Panc1 (cell line): ENCODE results near the gene PATJ. TPM values are rescaled to one million over a fixed set of nuclear protein-coding genes. Genes with fewer than 3 reads are reported as not detected.

Source experiments
- ATAC-seq: fragments of 200-7000 bp; cut with Tn5 transposase; 2 replicates; pipeline ENCODE4 v1.9.1; 2020; ENCODE audit warnings: mild to moderate bottlenecking, moderate library complexity
- BruUV-seq: library from RNA; stranded (reverse); fragments of 400-500 nt; replicated peaks from 2 replicates; lab custom pipeline; 2021; lab: Mats Ljungman, UMichigan
- CTCF ChIA-PET: fragments of 300-600 bp; sonication (Branson Sonifier 250); formaldehyde crosslinking; loops from one replicate; lab custom pipeline; 2022; ENCODE audit warnings: antibody characterized with exemption; lab: Charles Lee
- POLR2A ChIA-PET: fragments of 300-600 bp; sonication (Branson Sonifier 250); formaldehyde crosslinking; loops from one replicate; lab custom pipeline; 2022; ENCODE audit warnings: antibody characterized with exemption; lab: Charles Lee
- DNase-seq: peaks from one replicate; pipeline ENCODE4 v3.0.0-alpha.2; 2010; ENCODE audit warnings: low read depth, low spot score
- H3K27ac ChIP-seq: 2 replicates; pipeline ENCODE4 v1.5.1; 2011; ENCODE audit warnings: mild to moderate bottlenecking, low read length, inconsistent platforms
- H3K27me3 ChIP-seq: fragments of 200-500 bp; sonication (Bioruptor generic); 2 replicates; pipeline ENCODE4 v1.6.0; 2014; ENCODE audit warnings: low read length, inconsistent platforms; ENCODE audit not compliant: control insufficient read depth, insufficient read depth
- H3K36me3 ChIP-seq: fragments of 200-500 bp; sonication (Bioruptor generic); 2 replicates; pipeline ENCODE4 v1.5.1; 2014; ENCODE audit warnings: inconsistent platforms, mild to moderate bottlenecking, low read length, moderate library complexity; ENCODE audit not compliant: control insufficient read depth, insufficient read depth
- H3K4me1 ChIP-seq: 2 replicates; pipeline ENCODE4 v1.5.1; 2011; ENCODE audit warnings: inconsistent platforms, mild to moderate bottlenecking, low read length, moderate library complexity; ENCODE audit not compliant: control insufficient read depth, insufficient read depth
- H3K4me3 ChIP-seq, 2 experiments: 2 replicates each; pipeline ENCODE4 v1.5.1; 2011 to 2012; ENCODE audit warnings: low read depth in 2 of 2, low read length in 2 of 2, mild to moderate bottlenecking in 2 of 2, inconsistent platforms in 1 of 2, moderate library complexity in 1 of 2
- H3K9me3 ChIP-seq: fragments of 200-500 bp; sonication (Bioruptor generic); 2 replicates; pipeline ENCODE4 v1.5.1; 2014; ENCODE audit warnings: low read depth, mild to moderate bottlenecking, inconsistent platforms, low read length, moderate library complexity; ENCODE audit not compliant: control insufficient read depth, insufficient read depth
- CTCF ChIP-seq: fragments of 450-650 bp; IDR thresholded peaks from 2 replicates; pipeline ENCODE4 v1.5.1; 2017; ENCODE audit warnings: mild to moderate bottlenecking
- POLR2AphosphoS5 ChIP-seq: IDR thresholded peaks from 2 replicates; pipeline ENCODE4 v1.6.1; 2012; ENCODE audit warnings: mild to moderate bottlenecking, low read depth, low read length, moderate library complexity
- REST ChIP-seq, 2 experiments: IDR thresholded peaks; 2 replicates each; pipeline ENCODE4 v1.6.1; 2011 to 2012; ENCODE audit warnings: low read depth in 2 of 2, control low read depth in 1 of 2, low read length in 1 of 2, mild to moderate bottlenecking in 1 of 2, moderate library complexity in 1 of 2; ENCODE audit not compliant: insufficient read depth in 1 of 2
- SIN3A ChIP-seq: IDR thresholded peaks from 2 replicates; pipeline ENCODE4 v1.6.1; 2012; ENCODE audit warnings: low read depth, mild to moderate bottlenecking, low read length, moderate library complexity, borderline replicate concordance; ENCODE audit not compliant: insufficient read depth
- TCF7L2 ChIP-seq: IDR thresholded peaks from 2 replicates; pipeline ENCODE4 v1.6.1; 2011; ENCODE audit warnings: mild to moderate bottlenecking, low read depth, low read length, inconsistent platforms
- in situ Hi-C: cut with HindIII; loops from 2 replicates; pipeline ENCODE4 v1.10.0; 2016; ENCODE audit warnings: low sequenced_read_pairs, low pct_unique_long_range_greater_than_20kb
- intact Hi-C: fragments of 100-400 bp; cut with micrococcal nuclease; formaldehyde crosslinking; loops from one replicate; pipeline ENCODE4 v1.10.0; 2022; ENCODE audit not compliant: unreplicated experiment
- total RNA-seq: library from RNA; stranded (reverse); gene quantifications from one replicate; pipeline ENCODE4 v1.2.1, GENCODE V29; 2021; ENCODE audit not compliant: unreplicated experiment

Gene PATJ
- total RNA-seq, 1 experiment from 2014 or later: 36.2 TPM

- TF ChIP-seq TCF7L2 (no peak), REST (IDR thresholded peaks at IDR 0.05; ENCODE audit: insufficient read depth in 1 of 2, low read depth in 2 of 2, low read length in 1 of 2) (no peak), CTCF (no peak), POLR2AphosphoS5 (no peak), SIN3A (no peak)
These were observed 351.0 kb downstream of the PATJ start for GRCh38 chr1:62093261-62093660.

GRCh38 chr1:62097464-62097863, 355.2 kb downstream of the PATJ start:
- ATAC-seq (no peak), DNase-seq (no peak)
- no peaks in the 10 kb centered on the region for H3K9me3 ChIP-seq
- BruUV-seq: no TSS peak
- no peaks in the 10 kb centered on the region for H3K27me3 ChIP-seq
- no peaks in the 10 kb centered on the region for H3K36me3 ChIP-seq
- in situ Hi-C loops (no loop called here), intact Hi-C loops (no loop called here)
- ChIA-PET CTCF (no interaction called here), POLR2A (no interaction called here)
- no peak overlapping the region for H3K27ac ChIP-seq
- TF ChIP-seq POLR2AphosphoS5: no peak
- TF ChIP-seq SIN3A: no peak
- no peak for TF ChIP-seq TCF7L2
- no peak for TF ChIP-seq REST (IDR thresholded peaks at IDR 0.05; ENCODE audit: insufficient read depth in 1 of 2, low read depth in 2 of 2, low read length in 1 of 2)
- TF ChIP-seq CTCF: no peak
- no peak overlapping the region for H3K4me3 ChIP-seq
- H3K4me1 ChIP-seq: no peaks in the 10 kb centered on the region

More at GRCh38 chr1:62093261-62093660, 351.0 kb downstream of the PATJ start:
- Histone ChIP-seq H3K27ac (no peak overlapping the region), H3K36me3 (no peaks in the 10 kb centered on the region), H3K9me3 (no peaks in the 10 kb centered on the region), H3K27me3 (no peaks in the 10 kb centered on the region), H3K4me3 (no peak overlapping the region), H3K4me1 (no peaks in the 10 kb centered on the region)
- CTCF ChIA-PET: no interaction called here
- in situ Hi-C loops (no loop called here), intact Hi-C loops (no loop called here)
- no TSS peak for BruUV-seq
- DNase-seq: no peak
- POLR2A ChIA-PET: interaction anchor here (0.5 kb wide), 1 partner anchor 10 kb away, joined by 9 read pairs; no protein-coding TSS in a partner anchor
- no peak for ATAC-seq
